AG10803 (cell line): ENCODE measurements around the gene PRKCB.

Experiments used
- DNase-seq: peaks from one replicate; pipeline ENCODE4 v3.0.0; 2010; ENCODE audit warnings: low read depth
- H3K4me3 ChIP-seq: 2 replicates; pipeline ENCODE4 v1.5.1; 2011; ENCODE audit warnings: mild to moderate bottlenecking, low read length, control low read depth
- TF ChIP-seq, protein P1 (sequence below): conservative IDR thresholded peaks from 2 replicates; pipeline ENCODE4 v1.5.1; 2011; ENCODE audit warnings: mild to moderate bottlenecking, low read length, control low read depth, inconsistent platforms

PRKCB gene

GRCh38 chr16:24077966-24078365, 242.2 kb downstream of the PRKCB start:
- TF ChIP-seq, protein P1, sequence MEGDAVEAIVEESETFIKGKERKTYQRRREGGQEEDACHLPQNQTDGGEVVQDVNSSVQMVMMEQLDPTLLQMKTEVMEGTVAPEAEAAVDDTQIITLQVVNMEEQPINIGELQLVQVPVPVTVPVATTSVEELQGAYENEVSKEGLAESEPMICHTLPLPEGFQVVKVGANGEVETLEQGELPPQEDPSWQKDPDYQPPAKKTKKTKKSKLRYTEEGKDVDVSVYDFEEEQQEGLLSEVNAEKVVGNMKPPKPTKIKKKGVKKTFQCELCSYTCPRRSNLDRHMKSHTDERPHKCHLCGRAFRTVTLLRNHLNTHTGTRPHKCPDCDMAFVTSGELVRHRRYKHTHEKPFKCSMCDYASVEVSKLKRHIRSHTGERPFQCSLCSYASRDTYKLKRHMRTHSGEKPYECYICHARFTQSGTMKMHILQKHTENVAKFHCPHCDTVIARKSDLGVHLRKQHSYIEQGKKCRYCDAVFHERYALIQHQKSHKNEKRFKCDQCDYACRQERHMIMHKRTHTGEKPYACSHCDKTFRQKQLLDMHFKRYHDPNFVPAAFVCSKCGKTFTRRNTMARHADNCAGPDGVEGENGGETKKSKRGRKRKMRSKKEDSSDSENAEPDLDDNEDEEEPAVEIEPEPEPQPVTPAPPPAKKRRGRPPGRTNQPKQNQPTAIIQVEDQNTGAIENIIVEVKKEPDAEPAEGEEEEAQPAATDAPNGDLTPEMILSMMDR: no peak
- no peak overlapping the region for H3K4me3 ChIP-seq
- DNase-seq: no peak

GRCh38 chr16:24085666-24086065, 249.9 kb downstream of the PRKCB start:
- TF ChIP-seq, protein P1: no peak
- no peak overlapping the region for H3K4me3 ChIP-seq
- no peak for DNase-seq

DNA sequence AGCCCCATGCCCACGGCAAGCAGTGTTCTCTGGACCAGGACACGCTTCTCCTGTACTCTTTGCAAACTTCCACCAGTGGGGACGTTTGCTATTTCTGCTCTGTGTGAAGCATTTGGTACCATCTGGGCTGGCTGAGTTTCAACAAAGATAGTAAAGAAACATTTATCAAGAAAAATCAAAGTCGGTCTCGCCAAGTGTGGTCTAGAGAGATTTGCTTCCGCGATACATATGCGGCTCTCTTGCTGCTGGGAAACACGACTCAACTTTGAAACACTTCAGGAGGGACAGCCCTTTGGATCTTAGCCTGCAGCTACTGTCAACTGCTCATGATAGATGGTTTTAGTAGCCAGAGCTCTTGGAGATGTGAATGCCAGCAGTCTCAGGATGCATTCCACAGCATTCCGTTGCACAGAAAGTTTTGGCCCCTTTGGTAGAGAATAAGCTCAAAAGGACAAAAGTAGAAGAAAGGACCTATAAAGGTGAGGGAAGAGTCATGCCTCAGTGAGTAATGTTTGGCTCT, 252.2 kb downstream of the PRKCB start:
- no peak overlapping the region for H3K4me3 ChIP-seq
- TF ChIP-seq, protein P1: no peak
- no peak for DNase-seq

DNA sequence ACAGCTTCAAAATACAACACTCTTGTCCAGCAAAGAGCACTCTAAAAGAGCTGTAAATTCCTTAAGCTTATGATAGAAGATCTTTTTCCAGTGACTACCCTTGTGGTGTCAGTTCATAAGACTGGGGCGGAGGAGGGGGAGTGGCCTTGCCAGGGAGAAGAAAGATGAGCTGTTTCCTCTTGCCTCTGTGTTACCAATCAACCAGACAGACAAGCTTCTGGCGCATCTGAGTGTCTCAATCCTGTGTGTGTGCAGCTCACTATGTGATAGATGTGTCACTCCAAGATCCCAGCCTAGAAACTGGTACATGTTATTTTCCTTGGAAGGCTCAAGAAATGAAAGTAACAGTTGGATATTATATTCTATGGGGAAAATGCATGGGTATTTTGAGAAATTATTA, 253.0 kb downstream of the PRKCB start:
- no peak for DNase-seq
- TF ChIP-seq, protein P1: no peak
- H3K4me3 ChIP-seq: no peak overlapping the region

- TF ChIP-seq, protein P1: no peak
- DNase-seq: no peak
- H3K4me3 ChIP-seq: no peak overlapping the region
Observed at GRCh38 chr16:24091125-24091524, 255.3 kb downstream of the PRKCB start.

DNA sequence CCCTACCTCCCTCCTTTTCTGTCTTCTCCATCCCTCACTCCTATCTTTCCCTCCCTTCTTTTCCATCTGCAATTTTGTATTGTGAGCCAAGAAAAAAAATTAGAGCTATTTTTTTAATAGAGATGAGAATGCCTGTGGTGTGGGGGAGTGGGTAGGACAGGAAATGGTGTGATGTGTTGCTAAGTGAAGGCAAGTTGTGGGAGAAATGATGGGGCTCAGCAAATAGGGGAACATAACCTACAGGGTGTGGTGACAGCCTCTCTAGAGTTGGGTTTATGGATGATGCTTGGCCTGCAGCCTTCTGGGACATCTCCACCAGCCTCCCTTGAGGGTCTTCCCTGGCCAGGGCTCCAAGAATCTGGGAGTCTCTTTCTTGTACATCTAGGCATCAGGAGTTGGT, 257.3 kb downstream of the PRKCB start:
- TF ChIP-seq, protein P1: no peak
- DNase-seq: no peak

GRCh38 chr16:24094660-24095059, 258.9 kb downstream of the PRKCB start:
- TF ChIP-seq, protein P1: no peak
- no peak overlapping the region for H3K4me3 ChIP-seq
- DNase-seq: no peak

More for the DNA sequence above, 257.3 kb downstream of the PRKCB start:
- H3K4me3 ChIP-seq: no peak overlapping the region
